NCI-H1092 (cell line): ENCODE results near the gene UTS2B.

ENCODE experiments used
- DNase-seq: peaks from one replicate; lab custom pipeline; 2025; lab: John Stamatoyannopoulos, UW

UTS2B gene

GRCh38 chr3:191238321-191238817, 92.0 kb downstream of the UTS2B start:
- no peak for DNase-seq

- DNase-seq: no peak
Observed at GRCh38 chr3:191237047-191237882, 93.1 kb downstream of the UTS2B start.

- no peak for DNase-seq
Observed at GRCh38 chr3:191236646-191237045, 93.7 kb downstream of the UTS2B start.

GRCh38 chr3:191235331-191236314, 94.7 kb downstream of the UTS2B start:
- no peak for DNase-seq

- DNase-seq: no peak
Observed at GRCh38 chr3:191234216-191234615, 96.1 kb downstream of the UTS2B start.

- DNase-seq: no peak
Observed at GRCh38 chr3:191227541-191227940, 102.8 kb downstream of the UTS2B start.

GRCh38 chr3:191221638-191222037, 108.7 kb downstream of the UTS2B start:
- DNase-seq: no peak

- DNase-seq: no peak
Observed at GRCh38 chr3:191220908-191221307, 109.4 kb downstream of the UTS2B start.

GRCh38 chr3:191217301-191217700, 113.0 kb downstream of the UTS2B start:
- no peak for DNase-seq
